Kidney epithelial cell (primary cell): ENCODE results near the gene PAOX. TPM values are rescaled to one million over a fixed set of nuclear protein-coding genes. Genes with fewer than 3 reads are reported as not detected.

Experiments used
- DNase-seq: peaks from one replicate; pipeline ENCODE4 v3.0.0-alpha.2; 2010; ENCODE audit warnings: low read depth
- H3K27me3 ChIP-seq: 2 replicates; pipeline ENCODE4 v1.6.0; 2011; ENCODE audit warnings: low read length; ENCODE audit not compliant: control insufficient read depth, insufficient read depth
- H3K36me3 ChIP-seq: 2 replicates; pipeline ENCODE4 v1.5.1; 2011; ENCODE audit warnings: low read length; ENCODE audit not compliant: control insufficient read depth, insufficient read depth
- H3K4me3 ChIP-seq: 2 replicates; pipeline ENCODE4 v1.5.1; 2011; ENCODE audit warnings: low read depth, mild to moderate bottlenecking, control low read depth, low read length
- CTCF ChIP-seq: IDR thresholded peaks from 2 replicates; pipeline ENCODE4 v1.5.1; 2011; ENCODE audit warnings: mild to moderate bottlenecking, moderate library complexity, low read length, control low read depth, inconsistent platforms; ENCODE audit not compliant: insufficient read depth, poor library complexity, severe bottlenecking
- total RNA-seq: library from RNA; depleted of rRNA; stranded (reverse); fragments of >200 nt; gene quantifications from 2 replicates; pipeline ENCODE4 v1.2.3, GENCODE V29; 2015

PAOX gene
- total RNA-seq, 1 donor from 2014 or later, result 4.3 TPM

DNA sequence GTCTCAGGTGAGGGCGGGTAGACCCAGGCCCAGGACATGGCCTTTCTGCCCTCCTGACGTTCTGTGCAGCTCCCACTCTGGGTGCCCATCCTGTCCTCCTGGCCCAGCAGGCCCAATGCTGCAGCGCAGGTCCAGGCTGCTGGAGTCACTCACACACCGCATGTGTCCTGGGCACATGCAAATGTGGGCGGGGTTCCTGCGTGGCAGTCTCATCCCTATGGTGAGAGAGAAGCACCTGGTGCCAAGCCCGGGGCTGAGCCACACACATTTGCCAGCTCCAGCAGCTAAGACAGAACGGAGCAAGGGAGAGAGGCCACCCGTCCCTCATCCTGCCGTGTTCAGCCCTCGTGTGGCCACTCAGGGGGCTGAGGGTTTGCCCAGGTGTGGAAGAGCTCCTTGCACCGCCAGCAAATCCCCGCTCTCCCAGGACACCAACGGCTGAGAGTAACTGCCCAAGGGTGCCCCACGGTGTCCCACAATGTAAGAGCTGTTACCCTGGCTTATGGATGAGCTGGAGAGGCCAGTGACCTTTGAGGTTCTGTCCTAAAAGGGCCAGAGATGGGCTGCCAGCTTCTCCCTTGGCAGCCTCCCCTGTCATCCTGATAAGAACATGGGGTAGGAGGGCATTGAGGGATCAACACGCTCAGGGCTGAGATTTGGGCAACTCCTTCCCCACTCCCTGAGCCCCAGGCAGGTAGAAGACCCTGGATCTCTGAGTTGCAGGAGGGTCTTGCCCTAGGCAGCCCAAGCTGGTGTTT lies 25.7 kb upstream of the PAOX start:
- Histone ChIP-seq H3K27me3 (peaks cover 6% of the 10 kb centered on the region), H3K4me3 (no peak overlapping the region), H3K36me3 (no peaks in the 10 kb centered on the region)
- no peak for TF ChIP-seq CTCF
- DNase-seq, result no peak

GRCh38 chr10:133353988-133354605 lies 25.0 kb upstream of the PAOX start:
- H3K27me3 ChIP-seq, result peaks cover 6% of the 10 kb centered on the region
- no peak for TF ChIP-seq CTCF
- no peaks in the 10 kb centered on the region for H3K36me3 ChIP-seq
- DNase-seq, result no peak
- H3K4me3 ChIP-seq, result no peak overlapping the region

DNA sequence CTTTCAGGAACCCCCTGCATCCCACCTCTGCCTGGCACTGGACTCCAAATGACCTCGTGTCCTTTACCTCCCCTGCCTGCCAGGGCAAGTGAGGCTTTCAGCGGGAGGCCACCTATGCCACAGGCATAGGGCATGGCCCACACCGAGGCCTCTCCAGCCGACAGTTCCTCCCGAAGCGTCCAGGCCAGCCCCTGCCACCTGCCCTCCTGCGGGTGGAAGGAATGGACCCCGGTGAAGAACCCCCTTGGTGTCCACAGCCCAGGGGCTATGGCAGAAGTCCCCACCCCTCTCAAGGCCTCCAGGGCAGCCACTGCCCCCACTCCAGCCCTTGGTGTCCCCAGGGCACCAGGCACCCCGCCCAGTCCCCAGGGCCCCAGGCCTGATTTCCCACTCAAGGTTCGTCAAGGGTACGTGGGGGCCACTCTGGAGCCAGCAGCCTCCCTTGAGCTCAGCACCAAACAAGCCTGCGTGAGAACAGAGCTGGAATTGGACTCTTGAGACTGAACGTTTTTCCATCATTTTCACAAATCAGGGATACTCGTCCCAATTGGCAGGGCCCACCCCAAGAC lies 24.3 kb upstream of the PAOX start:
- no peak for DNase-seq
- H3K4me3 ChIP-seq, result no peak overlapping the region
- no peak for TF ChIP-seq CTCF
- no peaks in the 10 kb centered on the region for H3K36me3 ChIP-seq
- H3K27me3 ChIP-seq, result peaks cover 4% of the 10 kb centered on the region

- no peaks in the 10 kb centered on the region for H3K36me3 ChIP-seq
- H3K4me3 ChIP-seq, result no peak overlapping the region
- TF ChIP-seq CTCF, result no peak
- H3K27me3 ChIP-seq, result peaks cover 4% of the 10 kb centered on the region
- DNase-seq, result no peak
Observed at GRCh38 chr10:133355266-133355665, 23.8 kb upstream of the PAOX start.

DNA sequence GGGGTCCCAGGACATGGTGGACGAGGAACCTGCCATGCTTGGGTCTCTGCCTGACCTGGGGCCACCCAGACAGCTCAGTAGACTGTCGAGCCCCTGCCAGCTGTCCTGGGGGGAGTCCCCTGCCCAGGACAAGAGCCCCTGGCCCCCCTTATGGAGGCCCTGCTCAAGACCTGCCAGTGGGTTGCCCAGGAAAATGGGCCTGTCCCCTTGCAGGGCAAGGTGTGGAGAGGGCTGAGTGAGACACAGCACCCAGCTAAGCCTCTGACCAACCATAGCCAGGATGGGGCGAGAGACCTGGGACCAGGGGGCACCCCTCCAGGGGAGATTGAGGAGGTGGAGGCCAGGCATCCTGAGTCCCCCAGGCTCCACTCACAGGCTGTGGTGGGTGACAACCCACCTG lies 23.1 kb upstream of the PAOX start:
- Histone ChIP-seq H3K27me3 (peaks cover under 1% of the 10 kb centered on the region), H3K36me3 (no peaks in the 10 kb centered on the region), H3K4me3 (no peak overlapping the region)
- no peak for DNase-seq
- TF ChIP-seq CTCF, result no peak
